ENCODE data around the gene CYB561D2.
A peak's percentile ranks its signal among the peaks of the same experiment; 100 is the strongest.

GRCh38 chr3:50323614-50324199, 27.0 kb upstream of the CYB561D2 start:
- no peak for TF ChIP-seq POLR2A (IDR thresholded peaks at IDR 0.05)
- TF ChIP-seq CTCF (IDR thresholded peaks at IDR 0.05), result peak in 2 of 4 experiments; percentile 13 to 19
- TF ChIP-seq EP300 (IDR thresholded peaks at IDR 0.05), result no peak
- TF ChIP-seq POLR2AphosphoS5 (IDR thresholded peaks at IDR 0.05), result peak; percentile 54
